ENCODE results near the gene TAS2R46.

The TAS2R46 gene

DNA sequence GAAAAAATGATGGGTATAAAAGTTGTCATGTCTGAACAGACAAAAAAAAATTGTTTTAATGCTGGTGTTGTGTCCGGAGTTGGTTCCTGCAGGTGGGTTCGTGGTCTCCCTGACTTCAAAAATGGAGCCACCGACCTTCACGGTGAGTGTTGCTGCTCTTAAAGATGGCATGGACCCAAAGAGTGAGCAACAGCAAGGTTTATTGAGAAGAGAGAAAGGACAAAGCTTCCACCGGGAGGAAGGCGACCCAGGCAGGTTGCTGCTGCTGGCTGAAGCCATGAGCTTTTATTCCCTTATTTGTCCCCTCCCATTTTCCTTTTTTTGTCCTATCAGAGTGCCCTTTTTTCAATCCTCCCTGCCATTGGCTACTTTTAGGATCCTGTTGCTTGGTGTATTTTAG, 30.8 kb downstream of the TAS2R46 start, which contains the start of gene TAS2R31:
TAS2R31 (minus strand) TSS at position 101 of the 400 bp plus-strand sequence; CDS start at position 29, 72 bp downstream.
- no peak for DNase-seq

DNA sequence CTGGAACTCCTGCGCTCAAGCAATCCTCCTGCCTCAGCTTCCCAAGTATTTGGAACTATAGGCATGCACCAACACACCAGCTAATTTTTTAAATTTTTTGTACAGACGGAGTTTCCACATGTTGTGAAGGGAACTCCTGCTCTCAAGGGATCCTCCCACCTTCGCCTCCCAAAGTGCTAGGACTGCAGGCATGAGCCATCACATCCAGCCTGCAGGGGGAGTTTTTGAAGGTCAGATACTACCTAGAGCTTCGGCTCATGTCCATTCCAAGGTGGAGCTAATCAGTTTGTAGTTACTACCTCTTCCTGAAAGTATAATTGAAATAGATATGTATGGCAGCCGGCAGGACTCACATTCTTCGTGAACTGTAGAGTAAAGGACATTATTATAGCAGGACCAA, 36.0 kb downstream of the TAS2R46 start:
- no peak for DNase-seq

DNA sequence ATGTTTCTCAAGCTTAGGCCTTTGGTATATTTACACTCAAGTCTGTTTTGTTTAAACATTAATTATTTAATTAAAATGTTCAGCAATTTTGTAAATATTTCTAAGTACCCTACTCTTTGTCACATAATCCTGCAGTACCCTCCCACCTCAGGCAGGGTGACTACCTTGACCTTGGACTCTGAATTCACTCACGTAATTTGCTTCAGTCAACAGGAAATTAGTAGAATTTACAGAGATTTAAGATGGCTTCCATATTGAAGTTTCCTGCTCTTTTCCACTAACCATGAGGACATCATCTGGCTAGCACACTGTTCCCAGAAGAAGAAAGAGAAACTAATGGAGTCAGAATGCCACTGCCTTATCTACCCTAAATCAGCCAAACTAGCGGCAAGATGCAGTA, 38.7 kb downstream of the TAS2R46 start:
- no peak for DNase-seq

DNA sequence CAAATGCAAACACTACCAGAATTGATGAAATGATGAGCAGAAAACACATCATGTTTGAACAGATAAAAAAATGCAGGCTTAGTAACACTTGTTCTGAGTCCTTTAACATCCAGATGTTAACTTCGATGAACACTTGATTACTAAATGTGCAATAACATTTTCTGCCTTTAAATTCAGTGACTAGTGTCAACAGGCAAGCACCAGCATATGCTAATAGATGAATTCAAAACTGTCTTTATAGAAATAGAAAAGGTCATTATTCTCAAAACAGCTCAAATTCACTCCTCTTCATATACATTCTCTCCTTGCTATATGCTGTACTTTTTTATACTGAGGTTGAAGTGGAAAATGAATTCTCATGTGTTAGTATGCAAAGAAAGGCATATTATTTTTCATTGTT, 39.6 kb downstream of the TAS2R46 start, which contains the start of gene TAS2R19:
TAS2R19 (minus strand) TSS at position 101 of the 400 bp plus-strand sequence; CDS start at position 52, 49 bp downstream.
- DNase-seq: no peak

DNA sequence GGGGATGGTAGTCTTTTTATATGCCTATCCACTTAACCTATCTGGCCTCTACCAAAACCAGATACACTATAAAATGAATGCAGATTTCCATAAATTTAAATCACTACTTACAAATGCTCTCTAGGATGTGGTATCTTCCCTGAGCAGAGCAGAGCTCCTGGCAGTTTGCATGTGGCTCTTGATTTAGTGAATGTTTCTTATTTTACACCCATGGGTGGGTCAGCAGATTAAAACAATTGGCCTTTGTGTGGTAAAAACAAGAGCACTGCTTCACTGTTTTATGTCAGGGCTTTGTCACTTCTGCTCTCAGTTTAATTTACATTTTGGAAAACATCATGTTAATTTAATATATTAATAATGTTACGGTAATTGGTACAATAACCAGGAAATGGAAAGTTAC, 45.2 kb downstream of the TAS2R46 start:
- peak in 1 of 2 donors; percentile 66 for DNase-seq

DNA sequence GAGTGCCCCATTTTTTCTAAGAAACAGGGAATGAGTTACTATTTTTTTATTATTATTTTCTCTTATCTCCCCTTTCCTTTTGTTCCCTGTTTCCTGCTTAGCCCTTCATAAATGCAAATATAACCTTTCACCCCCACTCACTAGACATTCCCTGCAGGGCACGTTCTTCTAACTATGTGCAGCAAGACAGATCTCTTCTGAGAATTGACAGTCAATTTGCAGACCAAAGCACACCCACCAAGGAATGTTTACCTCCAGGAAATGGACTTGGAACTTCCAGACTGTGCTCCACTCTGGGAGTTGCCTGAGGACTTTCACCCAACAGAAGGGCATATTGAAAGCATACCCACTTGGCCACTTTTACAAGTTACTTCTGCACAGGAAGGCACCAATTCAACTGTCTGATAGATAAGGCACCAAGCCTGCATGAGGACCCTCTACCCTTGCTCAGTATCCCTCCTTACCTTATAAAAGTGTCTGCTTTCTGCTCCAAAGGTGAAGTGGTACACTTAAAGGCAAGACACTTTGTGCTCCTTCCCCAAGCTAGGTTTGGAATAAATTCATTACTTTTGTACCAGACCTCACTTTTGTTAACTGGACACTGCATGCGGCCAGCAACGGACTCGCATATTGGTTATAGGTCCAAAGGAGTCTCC, 46.2 kb downstream of the TAS2R46 start:
- DNase-seq: no peak

DNA sequence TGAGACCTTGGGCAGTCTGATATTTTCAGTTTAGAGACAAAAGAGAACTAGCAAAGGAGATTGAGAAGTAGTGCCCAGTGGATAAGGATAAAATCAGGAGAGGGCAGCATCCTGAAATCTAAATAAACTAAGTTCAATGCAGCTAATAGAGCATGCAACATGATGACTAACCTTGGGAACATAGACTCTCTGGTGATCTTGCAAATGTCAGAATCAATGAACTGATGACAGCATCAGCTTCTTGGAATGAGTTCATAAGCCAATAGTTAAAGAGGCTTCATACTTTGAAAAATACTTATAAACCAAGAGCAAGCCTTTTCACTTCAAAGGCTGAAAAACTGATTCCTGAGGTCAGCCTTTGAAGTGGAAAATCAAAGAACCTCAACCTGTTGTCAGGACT, 47.9 kb downstream of the TAS2R46 start:
- no peak for DNase-seq
